GM23248 (cell line): ENCODE data around the gene PDE8B. TPM values are rescaled to one million over a fixed set of nuclear protein-coding genes. Genes with fewer than 3 reads are reported as not detected.

Experiments used
- DNase-seq: peaks from one replicate; pipeline ENCODE4 v3.0.0-alpha.2; 2015
- H2AFZ ChIP-seq: fragments of 200-600 bp; sonication (generic); 2 replicates; pipeline ENCODE4 v1.6.1; 2016; ENCODE audit warnings: antibody characterized with exemption
- H3F3A ChIP-seq: fragments of 200-600 bp; sonication (generic); 2 replicates; pipeline ENCODE4 v1.6.1; 2016; ENCODE audit warnings: mild to moderate bottlenecking, antibody characterized with exemption, mixed run types; ENCODE audit not compliant: insufficient read depth
- H3K27ac ChIP-seq: fragments of 200-600 bp; sonication (generic); 2 replicates; pipeline ENCODE4 v1.5.1; 2016; ENCODE audit warnings: mild to moderate bottlenecking
- H3K27me3 ChIP-seq: fragments of 200-600 bp; sonication (generic); replicated peaks from 2 replicates; pipeline ENCODE4 v1.6.1; 2016; ENCODE audit warnings: mild to moderate bottlenecking; ENCODE audit not compliant: insufficient read depth
- H3K36me3 ChIP-seq: fragments of 200-600 bp; sonication (generic); 2 replicates; pipeline ENCODE4 v1.6.1; 2016; ENCODE audit warnings: low read depth, mild to moderate bottlenecking
- H3K4me1 ChIP-seq: fragments of 200-600 bp; sonication (generic); 2 replicates; pipeline ENCODE4 v1.6.1; 2016; ENCODE audit warnings: mild to moderate bottlenecking; ENCODE audit not compliant: insufficient read depth
- H3K4me2 ChIP-seq: fragments of 200-600 bp; sonication (generic); one replicate; pipeline ENCODE4 v1.6.1; 2016; ENCODE audit warnings: mild to moderate bottlenecking; ENCODE audit not compliant: unreplicated experiment
- H3K4me3 ChIP-seq: fragments of 200-600 bp; sonication (generic); 2 replicates; pipeline ENCODE4 v1.5.1; 2016; ENCODE audit warnings: mild to moderate bottlenecking
- H3K79me2 ChIP-seq: fragments of 200-600 bp; sonication (generic); 2 replicates; pipeline ENCODE4 v1.6.1; 2016; ENCODE audit warnings: mild to moderate bottlenecking; ENCODE audit not compliant: insufficient read depth
- H3K9ac ChIP-seq: fragments of 200-600 bp; sonication (generic); 2 replicates; pipeline ENCODE4 v1.6.1; 2016; ENCODE audit warnings: mild to moderate bottlenecking
- H3K9me2 ChIP-seq: fragments of 200-600 bp; sonication (generic); 2 replicates; pipeline ENCODE4 v1.6.1; 2016; ENCODE audit warnings: mixed run types, mild to moderate bottlenecking, moderate library complexity; ENCODE audit not compliant: insufficient read depth
- H3K9me3 ChIP-seq: fragments of 200-600 bp; sonication (generic); one replicate; pipeline ENCODE4 v1.6.1; 2017; ENCODE audit warnings: low read depth
- H4K20me1 ChIP-seq: fragments of 200-600 bp; sonication (generic); 2 replicates; pipeline ENCODE4 v1.6.0; 2016; ENCODE audit not compliant: insufficient read depth
- EZH2 ChIP-seq: fragments of 200-600 bp; sonication (generic); IDR thresholded peaks from 2 replicates; pipeline ENCODE4 v1.6.1; 2018; ENCODE audit warnings: antibody characterized with exemption, mild to moderate bottlenecking; ENCODE audit not compliant: insufficient read depth, poor library complexity, severe bottlenecking
- EZH2phosphoT487 ChIP-seq: fragments of 200-600 bp; sonication (generic); IDR thresholded peaks from 2 replicates; pipeline ENCODE4 v1.6.1; 2018; ENCODE audit warnings: antibody characterized with exemption, moderate library complexity, mild to moderate bottlenecking, low read depth; ENCODE audit not compliant: insufficient read depth
- WGBS, 2 experiments: methylation state at CpG; one replicate each; pipeline ENCODE4 v1.1.6; 2015 to 2017; ENCODE audit warnings: low lambda C conversion rate in 2 of 2, low coverage in 1 of 2; ENCODE audit errors: missing lambda C conversion rate in 2 of 2; 5-methylcytosine and 5-hydroxymethylcytosine counted together
- in situ Hi-C: fragments of 300-500 bp; cut with MboI; formaldehyde crosslinking; loops from 2 replicates; pipeline ENCODE4 v1.15.0; 2020
- polyA plus RNA-seq: library from polyadenylated mRNA; unstranded; fragments of >200 nt; fragmentation: Nextera tagmentation; extraction: Ambion mirVana; gene quantifications from 2 replicates; pipeline ENCODE4 v1.2.1, GENCODE V29; 2016
- total RNA-seq: library from RNA; depleted of rRNA; stranded (reverse); fragments of >200 nt; shearing (Covaris generic); gene quantifications from 2 replicates; pipeline ENCODE4 v1.2.3, GENCODE V29; 2014

The PDE8B gene
- total and polyA plus RNA-seq, 2 experiments from 2014 or later, result 0.40 TPM; not detected in 1

- no peaks in the 10 kb centered on the region for H4K20me1 ChIP-seq
- H2AFZ ChIP-seq, result no peak overlapping the region
- H3K4me2 ChIP-seq, result no peak overlapping the region
Observed at GRCh38 chr5:77333036-77333435, 122.6 kb downstream of the PDE8B start.

GRCh38 chr5:77333451-77334123 is 123.1 kb downstream of the PDE8B start:
- H3K27ac ChIP-seq, result no peak overlapping the region
- in situ Hi-C loops, result no loop called here
- 52 to 58% methylated on average over 5 of the region's 5 CpGs for WGBS, 2 experiments

More at GRCh38 chr5:77333036-77333435, 122.6 kb downstream of the PDE8B start:
- no peak for DNase-seq
- TF ChIP-seq EZH2phosphoT487, result no peak
- TF ChIP-seq EZH2, result no peak
- H3K36me3 ChIP-seq, result no peaks in the 10 kb centered on the region
- no peaks in the 10 kb centered on the region for H3F3A ChIP-seq
- no peaks in the 10 kb centered on the region for H3K27me3 ChIP-seq
- 82 to 85% methylated on average over 4 of the region's 4 CpGs for WGBS, 2 experiments
- H3K9me2 ChIP-seq, result no peaks in the 10 kb centered on the region
- H3K9me3 ChIP-seq, result no peaks in the 10 kb centered on the region
- H3K4me3 ChIP-seq, result no peak overlapping the region
- in situ Hi-C loops, result no loop called here
- no peaks in the 10 kb centered on the region for H3K4me1 ChIP-seq
- H3K9ac ChIP-seq, result no peak overlapping the region
- H3K79me2 ChIP-seq, result no peaks in the 10 kb centered on the region
- no peak overlapping the region for H3K27ac ChIP-seq

GRCh38 chr5:77337246-77337645 is 126.8 kb downstream of the PDE8B start:
- in situ Hi-C loops, result no loop called here
- H3K4me3 ChIP-seq, result no peak overlapping the region
- H3K4me1 ChIP-seq, result no peaks in the 10 kb centered on the region
- 77 to 81% methylated on average over 3 of the region's 3 CpGs for WGBS, 2 experiments
- no peak overlapping the region for H3K27ac ChIP-seq
- H3K36me3 ChIP-seq, result no peaks in the 10 kb centered on the region
- no peaks in the 10 kb centered on the region for H3K79me2 ChIP-seq
- H3K4me2 ChIP-seq, result no peak overlapping the region
- H3K27me3 ChIP-seq, result 0 out of 2 replicates have a peak, but pooled peaks cover 3% of the 10 kb centered on the region
- no peaks in the 10 kb centered on the region for H3K9me3 ChIP-seq
- no peak for TF ChIP-seq EZH2phosphoT487
- no peak for TF ChIP-seq EZH2
- H2AFZ ChIP-seq, result no peak overlapping the region
- no peaks in the 10 kb centered on the region for H3K9me2 ChIP-seq
- no peak overlapping the region for H3K9ac ChIP-seq
- DNase-seq, result no peak
- H4K20me1 ChIP-seq, result no peaks in the 10 kb centered on the region
- H3F3A ChIP-seq, result no peaks in the 10 kb centered on the region

More at GRCh38 chr5:77333451-77334123, 123.1 kb downstream of the PDE8B start:
- Histone ChIP-seq H3K9me2 (no peaks in the 10 kb centered on the region), H3K36me3 (no peaks in the 10 kb centered on the region), H3K27me3 (no peaks in the 10 kb centered on the region), H2AFZ (no peak overlapping the region), H3K79me2 (no peaks in the 10 kb centered on the region), H3F3A (no peaks in the 10 kb centered on the region), H3K9ac (no peak overlapping the region), H3K4me3 (no peak overlapping the region), H3K4me1 (no peaks in the 10 kb centered on the region), H3K9me3 (no peaks in the 10 kb centered on the region), H3K4me2 (no peak overlapping the region), H4K20me1 (no peaks in the 10 kb centered on the region)
- DNase-seq, result no peak
- TF ChIP-seq EZH2phosphoT487 (no peak), EZH2 (no peak)

- no peak overlapping the region for H3K9ac ChIP-seq
- in situ Hi-C loops, result no loop called here
- no peak overlapping the region for H3K4me2 ChIP-seq
- 0 out of 2 replicates have a peak, but pooled peaks cover 3% of the 10 kb centered on the region for H3K27me3 ChIP-seq
- 41 to 53% methylated on average over 4 of the region's 4 CpGs for WGBS, 2 experiments
- no peaks in the 10 kb centered on the region for H3K79me2 ChIP-seq
- H4K20me1 ChIP-seq, result no peaks in the 10 kb centered on the region
- DNase-seq, result no peak
- H2AFZ ChIP-seq, result no peak overlapping the region
- H3K36me3 ChIP-seq, result no peaks in the 10 kb centered on the region
- no peaks in the 10 kb centered on the region for H3K9me2 ChIP-seq
- TF ChIP-seq EZH2phosphoT487 (no peak), EZH2 (no peak)
- no peak overlapping the region for H3K27ac ChIP-seq
- no peaks in the 10 kb centered on the region for H3K9me3 ChIP-seq
- H3K4me1 ChIP-seq, result no peaks in the 10 kb centered on the region
- no peak overlapping the region for H3K4me3 ChIP-seq
- no peaks in the 10 kb centered on the region for H3F3A ChIP-seq
Observed at GRCh38 chr5:77337686-77338085, 127.2 kb downstream of the PDE8B start.
